GM19438 (cell line): ENCODE data around the gene CHN2.

Source experiments
- ATAC-seq: cut with Tn5 transposase; IDR thresholded peaks from one replicate; pipeline ENCODE4 v1.9.1; 2021; ENCODE audit warnings: low read depth; ENCODE audit not compliant: unreplicated experiment

The CHN2 gene

GRCh38 chr7:29302666-29303395, 108.3 kb downstream of the CHN2 start:
- no peak for ATAC-seq

- ATAC-seq, result no peak
Observed at GRCh38 chr7:29304756-29305155, 110.2 kb downstream of the CHN2 start.

DNA sequence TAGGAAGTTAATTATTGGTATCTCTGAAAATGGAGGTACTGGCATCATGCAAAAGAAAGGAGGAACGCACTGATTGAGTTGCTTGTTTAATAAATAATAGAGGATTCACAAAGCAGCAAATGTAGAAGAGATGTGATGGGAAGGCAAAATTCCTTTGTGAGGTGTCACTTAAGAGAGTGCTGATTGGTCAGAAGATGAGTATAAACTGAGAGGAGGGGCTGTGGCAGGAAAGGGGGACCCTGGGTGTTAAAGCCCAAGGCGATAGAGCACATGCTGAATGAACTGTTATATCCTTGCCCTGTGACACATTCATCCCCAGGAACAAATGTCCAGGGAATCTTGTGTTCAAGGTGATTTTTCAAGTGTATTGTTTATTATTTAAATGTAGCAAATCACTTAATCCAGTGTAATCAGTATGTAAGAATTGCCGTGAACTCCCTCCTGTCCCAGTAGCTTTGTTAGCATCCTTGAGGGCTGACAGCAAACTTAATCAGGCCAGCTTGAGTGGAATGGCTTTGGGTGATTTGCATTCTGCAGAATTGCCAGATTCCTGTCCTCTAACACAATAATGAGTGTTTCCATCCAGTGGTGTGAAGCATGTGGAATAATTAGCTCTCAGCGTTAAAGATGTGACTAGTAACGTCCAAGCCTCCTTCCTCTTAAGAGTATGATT, 111.9 kb downstream of the CHN2 start:
- ATAC-seq, result no peak

GRCh38 chr7:29308424-29308823, 113.8 kb downstream of the CHN2 start:
- ATAC-seq, result no peak

GRCh38 chr7:29309041-29309854, 114.7 kb downstream of the CHN2 start:
- no peak for ATAC-seq

GRCh38 chr7:29310625-29311024, 116.0 kb downstream of the CHN2 start:
- no peak for ATAC-seq

DNA sequence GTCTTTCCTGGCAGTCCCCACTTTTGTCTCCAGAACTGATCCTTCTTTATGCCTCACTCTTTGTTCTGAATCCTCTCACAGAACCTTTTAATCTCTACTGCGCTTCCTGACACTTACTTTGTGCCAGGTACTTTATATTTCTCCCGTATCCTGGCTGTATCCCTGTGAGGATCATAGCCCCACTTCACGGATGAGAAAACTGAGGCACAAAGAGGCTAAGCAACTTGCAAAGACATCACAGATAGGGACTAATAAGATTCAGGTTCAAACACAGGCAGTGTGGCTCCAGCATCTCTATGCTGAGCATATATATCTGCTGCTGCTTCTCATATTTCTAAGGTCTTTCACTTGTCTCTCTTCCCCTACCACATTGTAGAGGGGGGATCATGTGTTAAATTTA, 116.7 kb downstream of the CHN2 start:
- ATAC-seq, result no peak

GRCh38 chr7:29314148-29314547, 119.6 kb downstream of the CHN2 start:
- no peak for ATAC-seq

- ATAC-seq, result no peak
Observed at GRCh38 chr7:29315122-29315891, 120.7 kb downstream of the CHN2 start.

GRCh38 chr7:29315892-29316270, 121.3 kb downstream of the CHN2 start:
- no peak for ATAC-seq

GRCh38 chr7:29316926-29317325, 122.4 kb downstream of the CHN2 start:
- no peak for ATAC-seq

DNA sequence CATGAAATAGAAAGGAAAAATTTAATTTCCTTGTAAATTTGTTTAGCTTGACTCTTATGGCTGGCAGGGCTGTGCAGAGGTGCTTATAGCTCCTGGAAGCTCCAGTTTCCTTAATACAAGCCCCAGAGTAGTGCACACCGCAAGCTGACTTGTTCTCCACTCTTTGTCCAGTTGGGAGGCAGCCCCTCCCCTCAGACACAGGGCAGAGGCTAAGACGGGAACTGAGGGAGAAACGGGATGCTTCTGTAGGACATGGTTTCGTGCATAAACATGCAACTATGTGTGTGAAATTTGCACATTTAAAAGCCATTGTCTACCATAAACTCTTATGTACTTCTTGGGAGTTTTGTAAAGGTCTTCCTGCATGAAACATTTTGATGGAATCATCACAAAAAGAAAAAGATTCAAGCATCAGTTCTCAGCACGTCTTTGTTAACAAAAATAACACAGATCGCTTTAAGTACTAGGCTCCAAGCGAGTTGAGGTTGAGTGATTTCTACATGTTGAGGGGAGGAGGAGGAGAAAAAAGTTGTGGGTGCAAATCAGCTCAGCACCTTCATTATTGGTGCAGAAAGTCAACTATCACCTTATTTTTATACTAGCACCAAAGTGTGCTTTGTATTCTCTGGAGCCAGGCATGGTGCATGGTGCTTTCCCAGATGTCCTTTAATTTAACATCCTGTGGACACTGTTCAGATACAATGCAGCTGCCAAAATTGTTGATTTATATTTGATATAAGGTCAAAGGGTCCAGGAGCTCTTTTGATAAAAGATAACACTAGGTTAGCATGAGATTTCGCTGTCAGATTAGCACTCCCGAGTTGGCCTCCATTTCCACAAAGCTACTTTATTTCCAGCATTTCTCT, 124.5 kb downstream of the CHN2 start:
- no peak for ATAC-seq

GRCh38 chr7:29319719-29320521, 125.3 kb downstream of the CHN2 start:
- peak; percentile 58 for ATAC-seq

DNA sequence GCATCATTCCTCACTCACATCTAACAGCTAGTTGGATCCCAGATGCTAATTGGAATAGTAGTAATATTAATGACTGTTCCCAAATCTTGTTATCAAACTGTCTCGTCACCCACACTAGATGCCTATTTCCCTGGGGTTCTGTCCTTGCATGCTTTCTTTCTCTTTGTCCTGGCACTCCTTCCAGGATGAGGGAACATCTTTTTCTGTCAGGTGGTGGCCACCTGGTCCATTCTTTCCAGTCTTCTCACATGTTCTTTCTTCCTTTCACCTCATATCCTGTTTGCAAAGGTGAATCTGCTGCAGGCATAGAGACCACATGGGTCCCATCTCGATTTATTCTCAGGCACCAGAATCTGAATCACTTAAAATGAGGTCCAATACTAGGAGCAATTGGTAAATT, 126.0 kb downstream of the CHN2 start:
- ATAC-seq, result no peak

DNA sequence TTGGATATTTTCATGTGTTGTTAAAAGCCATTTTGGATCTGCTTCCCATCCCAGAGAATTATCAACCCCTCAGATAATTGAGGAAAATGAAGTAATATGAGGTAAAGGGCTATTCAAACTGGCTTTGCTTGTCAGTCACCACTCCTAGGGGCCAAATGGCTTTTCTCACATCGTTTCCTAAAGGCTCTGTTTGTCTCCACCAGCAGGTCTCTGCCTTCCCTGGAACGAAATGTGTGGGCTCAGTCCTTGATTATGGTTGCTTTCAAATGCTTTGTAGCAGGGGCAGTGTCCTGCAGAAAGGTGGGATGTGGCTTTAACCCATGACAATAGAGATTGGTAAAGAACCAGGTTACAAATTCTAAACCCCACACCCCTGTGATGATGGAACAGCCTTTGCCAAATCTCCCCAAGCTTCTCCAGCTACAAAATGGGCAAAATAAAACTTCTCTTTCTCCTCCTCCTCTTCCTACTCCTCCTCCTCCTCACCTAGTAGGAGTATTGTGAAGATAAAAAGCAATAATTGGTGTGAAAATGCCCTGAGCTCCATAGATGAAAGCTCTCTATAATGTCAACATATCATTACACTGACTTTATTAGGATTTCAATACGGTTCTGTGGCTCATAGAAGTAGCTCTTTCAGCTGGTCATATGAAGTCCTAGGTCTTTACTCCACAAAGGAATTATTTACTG, 127.6 kb downstream of the CHN2 start:
- no peak for ATAC-seq

GRCh38 chr7:29325476-29325875, 130.9 kb downstream of the CHN2 start:
- ATAC-seq, result no peak

- no peak for ATAC-seq
Observed at GRCh38 chr7:29326864-29327263, 132.3 kb downstream of the CHN2 start.

- no peak for ATAC-seq
Observed at GRCh38 chr7:29327455-29327854, 132.9 kb downstream of the CHN2 start.
